ENCODE data around the gene CDC42SE2.
"Not testable (repeated sequence)": the region's sequence is repeated elsewhere in the genome, so short reads cannot be mapped to it uniquely, and the experiment has no call there.

CDC42SE2 gene

DNA sequence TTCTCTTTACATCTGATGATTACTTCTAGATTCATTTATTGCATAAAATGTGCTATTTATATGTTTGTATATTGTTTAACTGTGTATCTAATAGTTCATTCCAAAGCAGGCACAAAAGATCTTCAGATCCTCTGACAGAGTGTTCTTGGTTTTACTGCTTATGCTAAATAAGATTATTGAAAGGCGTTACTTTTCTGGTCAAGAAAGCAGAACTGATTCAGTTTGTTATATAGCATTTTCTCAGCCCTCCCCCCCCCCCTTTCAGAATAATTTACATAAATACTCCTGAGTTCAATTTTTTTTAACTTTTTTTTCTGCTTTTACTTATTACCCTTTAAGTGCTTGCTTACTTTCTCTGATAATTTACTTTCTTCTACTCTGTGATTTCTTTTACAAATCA is 15.4 kb downstream of the CDC42SE2 start:
- DNase-seq = no peak

DNA sequence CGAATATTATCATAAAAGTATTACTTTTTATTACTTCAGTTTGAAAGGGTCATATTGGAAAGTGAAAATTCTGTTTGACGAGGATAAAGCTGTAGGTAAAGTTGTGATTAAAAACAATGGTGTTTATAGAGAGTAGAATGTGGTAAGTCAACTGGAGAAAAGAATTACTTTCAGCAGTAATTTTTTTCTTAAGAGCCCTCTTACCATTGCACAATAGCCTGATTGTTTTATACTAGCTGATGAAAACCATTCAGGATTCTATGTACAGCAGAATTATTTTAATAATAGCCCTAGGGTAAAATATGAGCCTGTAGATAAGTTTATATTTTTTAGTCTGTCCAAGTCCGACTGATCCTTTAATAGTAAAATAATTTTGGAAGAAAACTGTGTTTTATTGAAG is 16.6 kb downstream of the CDC42SE2 start:
- no peak for DNase-seq

DNA sequence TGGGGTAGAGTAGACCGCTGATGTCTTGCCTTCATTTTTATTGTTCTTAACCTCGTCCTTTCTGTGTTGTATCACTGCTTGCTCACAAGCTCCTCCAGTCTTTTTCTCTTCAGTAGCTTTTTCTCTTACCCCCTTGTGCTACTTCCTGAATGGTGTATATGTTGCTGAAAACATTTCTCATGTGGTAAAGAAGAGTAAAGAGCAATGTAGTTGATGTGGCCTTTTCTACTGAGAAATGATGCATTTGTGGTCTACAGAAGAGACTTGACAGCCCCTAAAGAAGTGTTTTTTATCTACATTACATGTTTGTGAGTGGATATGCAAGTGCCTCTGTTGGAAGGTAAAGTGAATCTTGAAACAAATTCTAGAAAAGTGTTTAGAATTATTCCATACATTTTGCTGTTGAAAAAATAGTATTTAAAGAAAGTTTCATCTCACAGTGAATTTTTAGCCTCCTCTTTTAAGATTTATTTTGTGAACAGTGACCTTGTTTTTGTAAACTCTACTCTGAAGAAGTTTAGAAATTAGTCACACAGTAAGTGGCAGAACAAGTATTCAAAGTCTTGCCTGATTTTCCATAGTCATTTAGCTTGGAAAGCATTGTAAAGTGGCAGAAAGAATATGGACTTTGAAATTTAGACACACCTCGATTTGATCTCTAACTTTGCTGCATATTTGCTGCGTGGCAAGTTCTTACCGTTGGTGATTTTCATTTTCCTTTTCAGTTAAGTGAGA is 17.4 kb downstream of the CDC42SE2 start:
- DNase-seq = no peak

DNA sequence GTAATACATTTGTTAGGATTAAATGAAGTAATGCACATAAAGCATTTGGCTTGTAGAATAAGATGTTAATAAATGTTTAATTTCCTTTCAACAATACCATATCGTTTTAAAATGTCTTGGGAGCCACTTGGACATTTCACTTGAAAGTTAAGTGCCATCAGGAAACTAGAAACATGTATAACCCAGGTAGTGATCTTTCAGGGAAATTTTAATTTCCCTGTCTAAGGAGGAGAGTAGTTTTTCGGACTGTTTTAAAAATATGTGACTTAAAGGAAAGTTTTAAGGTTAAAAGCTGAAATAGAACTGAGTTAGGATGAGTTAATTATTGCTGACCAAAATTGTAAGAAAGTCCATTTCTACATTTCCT is 18.0 kb downstream of the CDC42SE2 start:
- DNase-seq = no peak

GRCh38 chr5:131282235-131282634 is 18.4 kb downstream of the CDC42SE2 start:
- no peak for DNase-seq

DNA sequence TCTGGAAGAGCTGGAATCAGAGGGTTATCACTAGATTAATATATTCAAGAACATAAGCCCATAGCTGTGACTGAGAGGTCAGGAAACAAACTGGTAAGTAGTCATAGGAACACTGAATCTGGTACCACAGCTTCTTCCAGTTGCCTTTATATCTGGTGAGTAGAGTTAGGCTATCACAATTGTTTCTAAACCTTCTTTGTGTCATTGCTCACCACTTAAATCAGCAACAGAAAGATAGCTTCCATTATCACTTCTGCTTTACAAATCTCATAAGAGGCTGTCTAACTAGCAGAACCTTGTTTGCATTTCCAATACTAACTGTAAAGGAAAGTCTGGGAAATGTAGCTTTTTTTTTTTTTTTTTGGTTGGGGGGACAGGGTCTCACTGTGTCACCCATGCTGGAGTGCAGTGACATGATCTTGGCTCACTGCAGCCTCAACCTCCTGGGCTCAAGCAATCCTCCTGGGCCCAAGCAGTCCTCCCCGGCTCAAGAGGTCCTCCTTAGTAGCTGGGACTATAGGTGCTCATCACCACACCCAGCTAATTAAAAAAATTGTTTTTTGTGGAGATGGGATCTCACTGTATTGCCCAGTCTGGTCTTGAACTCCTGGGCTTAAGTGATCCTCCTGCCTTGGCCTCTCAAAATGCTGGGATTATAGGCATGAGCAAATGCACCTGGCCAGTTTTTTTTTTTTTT is 22.0 kb downstream of the CDC42SE2 start:
- DNase-seq = no peak

DNA sequence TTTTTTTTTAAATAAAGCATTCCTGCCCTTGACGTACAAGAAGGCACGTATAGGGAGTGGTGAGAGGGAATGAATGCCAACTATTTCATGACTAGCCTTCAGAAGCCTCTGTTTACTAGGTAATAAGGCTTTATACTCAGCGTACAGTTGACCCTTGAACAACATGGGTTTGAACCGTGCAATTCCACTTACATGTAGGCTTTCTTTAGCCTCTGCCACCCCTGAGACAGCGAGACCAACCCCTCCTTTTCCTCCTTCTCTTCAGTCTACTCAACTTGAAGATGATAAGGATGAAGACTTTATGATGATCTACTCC is 22.5 kb downstream of the CDC42SE2 start:
- DNase-seq = no peak

- DNase-seq = no peak
These were observed 24.5 kb downstream of the CDC42SE2 start for GRCh38 chr5:131288328-131288727.

DNA sequence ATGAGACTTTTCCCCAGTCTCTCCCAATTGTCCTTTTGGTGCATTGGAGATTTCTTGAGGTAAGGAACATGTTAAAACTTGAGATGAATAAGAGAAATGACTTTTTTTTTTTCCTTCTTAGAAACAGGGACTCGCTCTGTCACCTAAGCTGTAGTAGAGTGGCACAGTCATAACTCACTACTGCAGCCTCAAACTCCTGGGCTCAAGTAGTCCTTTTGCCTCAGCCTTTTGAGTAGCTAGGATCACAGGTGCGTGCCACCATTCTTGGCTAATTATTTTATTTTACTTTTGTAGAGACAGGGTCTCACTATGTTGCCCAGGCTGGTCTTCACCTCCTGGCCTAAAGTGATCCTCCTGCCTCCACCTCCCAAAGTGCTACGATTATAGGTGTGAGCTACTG is 25.9 kb downstream of the CDC42SE2 start:
- DNase-seq = no peak

- no peak for DNase-seq
These were observed 32.4 kb downstream of the CDC42SE2 start for GRCh38 chr5:131296213-131296672.

- no peak for DNase-seq
These were observed 34.0 kb downstream of the CDC42SE2 start for GRCh38 chr5:131297886-131298285.

DNA sequence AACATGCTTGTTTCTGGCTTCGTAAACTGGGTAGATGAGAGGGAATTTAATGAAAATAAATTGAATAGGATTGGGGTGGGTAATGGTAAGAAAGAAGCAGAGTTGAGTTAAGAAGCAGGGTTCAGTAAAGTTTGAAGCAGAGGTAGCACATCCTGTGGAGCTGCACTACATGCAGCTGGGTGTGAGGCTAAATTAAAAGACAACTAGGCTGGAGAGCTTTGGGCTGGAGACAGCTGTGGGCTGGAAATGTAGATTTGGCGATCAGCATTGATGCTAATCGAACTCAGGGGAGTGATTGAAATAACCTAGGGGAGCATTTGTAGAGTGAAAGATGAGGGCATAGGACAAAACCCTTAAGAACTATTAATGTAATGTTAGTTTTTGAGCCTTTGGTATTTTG is 35.6 kb downstream of the CDC42SE2 start:
- no peak for DNase-seq

- no peak for DNase-seq
These were observed 38.7 kb downstream of the CDC42SE2 start for GRCh38 chr5:131302506-131302905.

DNA sequence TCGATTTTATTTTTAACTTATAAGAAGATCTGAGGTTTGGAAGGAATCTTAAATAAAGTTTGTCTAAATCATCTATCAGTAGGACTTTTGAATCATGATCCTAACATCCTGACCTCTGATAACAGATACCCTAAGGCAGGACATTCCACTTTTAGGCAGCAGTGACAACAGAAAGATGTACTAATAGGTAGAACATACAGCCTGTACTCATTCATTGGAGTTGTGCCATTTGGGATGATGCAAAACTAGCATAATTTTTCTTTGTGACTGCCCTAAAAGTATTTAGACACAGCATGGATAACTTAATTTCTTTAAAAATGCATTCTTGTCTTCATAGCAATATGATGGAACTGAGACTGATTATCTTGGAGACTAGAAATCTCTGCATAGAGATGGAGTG is 39.7 kb downstream of the CDC42SE2 start:
- no peak for DNase-seq

DNA sequence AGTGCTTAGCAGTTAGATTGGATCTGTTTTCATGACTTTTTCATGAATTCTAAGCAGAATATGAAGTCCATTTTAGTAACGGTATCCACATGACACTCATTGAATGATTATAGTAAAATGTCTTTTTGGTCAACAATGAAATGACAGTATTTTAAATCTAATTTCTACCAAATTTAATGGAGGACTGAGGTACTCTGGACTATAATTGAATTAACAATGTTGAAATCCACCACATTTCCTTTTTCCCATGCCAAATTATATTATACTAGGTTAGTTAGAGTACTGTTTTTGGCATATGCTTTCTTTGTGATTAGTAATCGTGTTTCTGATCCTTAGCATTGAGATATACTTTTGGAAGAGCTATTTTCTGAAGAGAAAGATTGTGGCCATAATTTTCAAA is 40.6 kb downstream of the CDC42SE2 start:
- DNase-seq = no peak

DNA sequence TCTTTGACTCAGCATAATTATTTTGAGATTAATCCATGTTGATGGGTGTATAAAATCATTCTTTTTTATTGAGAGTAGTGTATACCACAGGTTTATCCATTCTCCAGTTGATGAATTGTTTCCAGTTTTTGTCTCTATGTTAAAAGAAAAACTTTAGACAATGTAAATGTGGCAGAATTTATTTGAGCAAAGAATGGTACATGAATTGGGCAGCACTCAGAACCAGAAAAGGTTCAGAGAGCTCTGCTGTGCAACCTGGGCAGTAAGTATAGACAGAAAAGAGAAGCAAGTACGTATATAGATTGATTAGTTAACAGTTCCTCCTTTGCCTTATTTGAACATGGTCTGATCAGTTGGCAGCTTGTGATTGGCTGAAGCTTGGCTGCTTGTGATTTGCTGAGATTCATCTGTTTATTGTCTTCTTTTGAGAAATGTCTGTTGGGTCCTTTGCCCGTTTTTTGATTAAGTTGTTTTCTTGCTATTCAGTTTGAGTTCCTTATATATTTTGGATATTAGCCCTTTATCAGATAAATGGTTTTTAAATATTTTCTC is 41.4 kb downstream of the CDC42SE2 start:
- no peak for DNase-seq

DNA sequence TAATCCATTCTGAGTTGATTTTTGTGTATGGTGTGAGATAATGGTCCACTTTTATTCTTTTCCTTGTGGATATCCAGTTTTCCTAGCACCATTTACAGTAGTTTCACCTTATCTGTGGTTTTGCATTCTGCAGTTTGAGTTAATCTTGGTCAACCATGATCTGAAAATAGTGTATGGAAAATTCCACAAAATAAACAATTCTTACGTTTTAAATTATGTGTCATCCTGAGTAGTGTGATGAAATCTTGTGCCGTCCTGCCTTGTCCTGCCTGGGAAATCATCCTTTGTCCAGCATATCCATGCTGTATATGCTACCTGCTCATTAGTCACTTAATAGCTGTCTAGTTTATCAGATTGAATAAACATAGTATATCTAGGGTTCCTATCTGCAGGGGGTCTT is 42.1 kb downstream of the CDC42SE2 start:
- DNase-seq = no peak

DNA sequence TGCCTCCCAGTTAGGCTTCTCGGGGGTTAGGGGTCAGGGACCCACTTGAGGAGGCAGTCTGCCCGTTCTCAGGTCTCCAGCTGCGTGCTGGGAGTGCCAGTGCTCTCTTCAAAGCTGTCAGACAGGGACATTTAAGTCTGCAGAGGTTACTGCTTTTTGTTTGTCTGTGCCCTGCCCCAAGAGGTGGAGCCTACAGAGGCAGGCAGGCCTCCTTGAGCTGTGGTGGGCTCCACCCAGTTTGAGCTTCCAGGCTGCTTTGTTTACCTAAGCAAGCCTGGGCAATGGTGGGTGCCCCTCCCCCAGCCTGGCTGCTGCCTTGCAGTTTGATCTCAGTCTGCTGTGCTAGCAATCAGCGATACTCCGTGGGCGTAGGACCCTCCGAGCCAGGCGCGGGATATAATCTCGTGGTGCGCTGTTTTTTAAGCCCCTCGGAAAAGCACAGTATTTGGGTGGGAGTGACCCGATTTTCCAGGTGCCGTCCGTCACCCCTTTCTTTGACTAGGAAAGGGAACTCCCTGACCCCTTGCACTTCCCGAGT is 48.5 kb downstream of the CDC42SE2 start:
- not testable (repeated sequence) for DNase-seq

GRCh38 chr5:131316026-131316425 is 52.2 kb downstream of the CDC42SE2 start:
- no peak for DNase-seq

DNA sequence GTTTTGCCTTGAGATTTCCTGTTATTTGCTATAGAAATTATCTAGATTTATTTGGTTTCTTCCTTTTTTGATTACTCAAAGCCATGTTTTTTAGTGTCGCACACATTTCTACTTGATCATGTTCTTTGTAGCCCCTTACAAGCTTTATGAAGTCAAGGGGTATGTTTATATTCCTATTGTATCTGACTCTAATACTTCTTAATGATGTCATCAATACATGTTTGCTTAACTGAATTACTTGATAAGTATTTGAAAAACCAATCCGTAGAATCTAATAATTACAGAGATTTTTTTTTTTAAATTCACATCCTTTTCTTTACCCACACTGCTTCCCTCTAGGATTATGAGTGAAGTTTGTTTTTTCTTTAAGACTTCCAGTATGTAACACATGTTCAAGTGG is 53.0 kb downstream of the CDC42SE2 start:
- no peak for DNase-seq

DNA sequence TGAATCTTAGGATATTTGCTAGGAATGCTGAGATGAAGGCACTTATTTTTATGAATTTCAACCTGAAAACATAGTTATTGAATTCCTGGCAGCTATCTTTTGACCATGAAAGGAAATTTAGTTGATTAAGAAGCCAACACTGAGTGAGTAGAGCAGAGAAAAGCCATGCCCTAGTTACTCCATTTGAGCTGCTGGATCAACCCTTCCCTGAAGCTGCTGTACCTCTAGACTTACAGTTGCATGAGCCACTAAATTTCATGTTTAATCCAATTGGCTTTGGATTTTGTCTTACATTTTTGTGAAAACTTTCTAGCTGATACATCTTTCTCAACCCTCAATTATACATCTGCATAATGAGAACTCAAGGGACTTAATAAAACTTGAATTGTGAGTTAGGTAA is 54.6 kb downstream of the CDC42SE2 start:
- DNase-seq = no peak

DNA sequence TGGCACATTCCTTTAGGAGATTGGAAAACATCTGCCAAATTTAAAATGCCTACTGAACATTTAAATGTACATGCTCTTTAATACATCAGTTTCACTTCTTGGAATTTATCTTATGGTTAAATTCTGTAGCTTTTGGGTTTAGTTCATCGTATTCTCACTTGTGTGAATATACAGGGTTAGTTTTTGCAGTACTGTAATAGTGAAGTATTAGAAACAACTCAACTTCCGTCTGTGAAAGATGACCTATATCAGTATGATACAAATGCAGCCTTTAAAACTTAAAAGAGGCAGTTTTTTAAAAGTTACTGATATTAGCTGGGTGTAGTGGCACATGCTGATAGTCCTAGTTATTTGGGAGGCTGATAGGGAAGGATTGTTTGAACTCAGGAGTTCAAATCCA is 57.2 kb downstream of the CDC42SE2 start:
- DNase-seq = no peak

- DNase-seq = no peak
These were observed 59.1 kb downstream of the CDC42SE2 start for GRCh38 chr5:131322926-131323325.

GRCh38 chr5:131323378-131323777 is 59.5 kb downstream of the CDC42SE2 start:
- no peak for DNase-seq

Measured in NCI-H1092 treated with DMSO at 0.1 percent for 48 hours (cell line).